Choroid plexus epithelial cell (primary cell): Measurements from ENCODE around the gene KRTAP1-3.

Source experiments
- DNase-seq: peaks from one replicate; pipeline ENCODE4 v3.0.0-alpha.2; 2010; ENCODE audit warnings: low read depth
- H3K4me3 ChIP-seq: 2 replicates; pipeline ENCODE4 v1.5.1; 2011; ENCODE audit warnings: low read depth, mild to moderate bottlenecking, control low read depth, low read length, moderate library complexity
- TF ChIP-seq, protein P1 (sequence below): conservative IDR thresholded peaks from 2 replicates; pipeline ENCODE4 v1.5.1; 2011; ENCODE audit warnings: low read depth, mild to moderate bottlenecking, control low read depth, inconsistent platforms, low read length, moderate library complexity

The KRTAP1-3 gene

DNA sequence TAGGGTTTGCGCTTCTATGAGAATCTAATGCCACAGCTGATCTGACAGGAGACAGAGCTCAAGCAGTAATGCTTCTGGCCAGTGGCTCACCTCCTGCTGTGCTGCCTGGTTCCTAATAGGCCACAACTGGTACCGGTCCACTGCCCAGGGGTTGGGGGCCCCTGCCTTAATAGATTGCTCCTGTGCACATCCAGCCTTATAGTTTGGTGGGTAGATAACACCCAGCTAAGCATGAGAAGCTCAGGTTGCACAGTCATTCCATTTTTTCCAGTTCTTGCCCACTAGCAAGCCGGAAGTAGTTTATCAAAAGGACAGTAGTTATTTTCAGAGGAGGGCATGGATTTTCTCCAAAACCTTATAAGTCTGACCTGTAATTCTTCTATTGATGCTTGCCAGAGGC is 15.3 kb downstream of the KRTAP1-3 start:
- DNase-seq = no peak
- no peak overlapping the region for H3K4me3 ChIP-seq
- TF ChIP-seq, protein P1, sequence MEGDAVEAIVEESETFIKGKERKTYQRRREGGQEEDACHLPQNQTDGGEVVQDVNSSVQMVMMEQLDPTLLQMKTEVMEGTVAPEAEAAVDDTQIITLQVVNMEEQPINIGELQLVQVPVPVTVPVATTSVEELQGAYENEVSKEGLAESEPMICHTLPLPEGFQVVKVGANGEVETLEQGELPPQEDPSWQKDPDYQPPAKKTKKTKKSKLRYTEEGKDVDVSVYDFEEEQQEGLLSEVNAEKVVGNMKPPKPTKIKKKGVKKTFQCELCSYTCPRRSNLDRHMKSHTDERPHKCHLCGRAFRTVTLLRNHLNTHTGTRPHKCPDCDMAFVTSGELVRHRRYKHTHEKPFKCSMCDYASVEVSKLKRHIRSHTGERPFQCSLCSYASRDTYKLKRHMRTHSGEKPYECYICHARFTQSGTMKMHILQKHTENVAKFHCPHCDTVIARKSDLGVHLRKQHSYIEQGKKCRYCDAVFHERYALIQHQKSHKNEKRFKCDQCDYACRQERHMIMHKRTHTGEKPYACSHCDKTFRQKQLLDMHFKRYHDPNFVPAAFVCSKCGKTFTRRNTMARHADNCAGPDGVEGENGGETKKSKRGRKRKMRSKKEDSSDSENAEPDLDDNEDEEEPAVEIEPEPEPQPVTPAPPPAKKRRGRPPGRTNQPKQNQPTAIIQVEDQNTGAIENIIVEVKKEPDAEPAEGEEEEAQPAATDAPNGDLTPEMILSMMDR = no peak

DNA sequence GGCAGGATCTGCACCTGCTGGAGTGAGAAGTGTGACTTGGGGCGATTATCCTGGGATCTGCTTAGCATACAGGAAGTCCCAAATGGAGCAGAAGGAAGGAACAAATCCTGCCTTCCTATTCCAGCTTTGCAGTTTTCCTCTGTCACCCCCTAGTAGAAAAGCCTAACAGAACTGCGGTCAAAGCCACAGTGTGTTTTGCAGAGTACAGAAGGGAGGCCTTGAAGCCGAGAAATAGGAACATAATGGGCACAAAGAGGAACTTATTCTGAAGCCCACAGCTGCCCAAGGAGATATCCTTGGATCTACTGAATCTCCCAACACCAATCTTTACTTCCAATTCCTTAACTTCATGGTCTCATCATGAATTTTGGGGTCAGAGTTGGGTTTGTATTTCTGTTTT is 16.1 kb downstream of the KRTAP1-3 start:
- no peak overlapping the region for H3K4me3 ChIP-seq
- TF ChIP-seq, protein P1 = no peak
- no peak for DNase-seq

GRCh38 chr17:41016578-41017215 is 18.0 kb downstream of the KRTAP1-3 start:
- TF ChIP-seq, protein P1 = no peak
- DNase-seq = no peak
- no peak overlapping the region for H3K4me3 ChIP-seq

GRCh38 chr17:41015454-41015853 is 19.2 kb downstream of the KRTAP1-3 start:
- no peak for DNase-seq
- TF ChIP-seq, protein P1 = no peak
- no peak overlapping the region for H3K4me3 ChIP-seq

GRCh38 chr17:41013606-41014005 is 21.1 kb downstream of the KRTAP1-3 start:
- no peak overlapping the region for H3K4me3 ChIP-seq
- DNase-seq = peak; percentile 43
- TF ChIP-seq, protein P1 = no peak

GRCh38 chr17:41013181-41013580 is 21.5 kb downstream of the KRTAP1-3 start:
- TF ChIP-seq, protein P1 = no peak
- DNase-seq = no peak
- H3K4me3 ChIP-seq = no peak overlapping the region

DNA sequence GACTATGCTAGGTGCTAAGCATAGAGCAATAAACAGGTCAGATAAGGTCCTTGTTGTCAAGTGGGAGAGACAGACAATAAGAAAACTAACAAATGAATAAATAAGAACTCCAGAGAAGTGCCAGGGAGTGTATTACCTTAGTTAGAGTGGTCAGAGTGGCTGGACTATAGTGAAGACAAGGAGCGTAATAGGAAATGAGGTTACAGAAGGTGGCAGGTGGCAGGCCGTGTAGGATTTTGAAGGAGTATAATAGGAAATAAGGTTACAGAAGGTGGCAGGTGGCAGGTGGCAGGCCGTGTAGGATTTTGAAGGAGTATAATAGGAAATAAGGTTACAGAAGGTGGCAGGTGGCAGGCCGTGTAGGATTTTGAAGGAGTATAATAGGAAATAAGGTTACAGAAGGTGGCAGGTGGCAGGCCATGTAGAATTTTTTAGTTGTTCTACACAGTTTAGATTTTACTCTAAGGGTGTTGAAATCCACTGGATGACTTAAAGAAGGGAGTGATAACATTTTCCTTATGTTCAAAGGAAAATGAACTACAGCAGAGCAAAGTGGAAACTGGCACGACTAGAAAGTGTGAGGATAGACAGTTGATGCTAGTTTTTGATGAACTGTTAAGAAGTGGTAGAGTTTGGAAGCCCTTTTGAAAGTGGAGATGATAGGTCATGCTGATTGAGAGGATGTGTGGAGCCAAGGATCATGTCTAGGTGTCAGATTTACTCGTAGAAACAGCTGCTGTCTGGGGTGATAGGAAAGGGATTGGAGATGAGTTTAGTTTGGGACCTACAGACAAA is 22.2 kb downstream of the KRTAP1-3 start:
- H3K4me3 ChIP-seq = no peak overlapping the region
- TF ChIP-seq, protein P1 = no peak
- no peak for DNase-seq
